ENCODE data around the gene PCDHGA7.

Gene PCDHGA7

DNA sequence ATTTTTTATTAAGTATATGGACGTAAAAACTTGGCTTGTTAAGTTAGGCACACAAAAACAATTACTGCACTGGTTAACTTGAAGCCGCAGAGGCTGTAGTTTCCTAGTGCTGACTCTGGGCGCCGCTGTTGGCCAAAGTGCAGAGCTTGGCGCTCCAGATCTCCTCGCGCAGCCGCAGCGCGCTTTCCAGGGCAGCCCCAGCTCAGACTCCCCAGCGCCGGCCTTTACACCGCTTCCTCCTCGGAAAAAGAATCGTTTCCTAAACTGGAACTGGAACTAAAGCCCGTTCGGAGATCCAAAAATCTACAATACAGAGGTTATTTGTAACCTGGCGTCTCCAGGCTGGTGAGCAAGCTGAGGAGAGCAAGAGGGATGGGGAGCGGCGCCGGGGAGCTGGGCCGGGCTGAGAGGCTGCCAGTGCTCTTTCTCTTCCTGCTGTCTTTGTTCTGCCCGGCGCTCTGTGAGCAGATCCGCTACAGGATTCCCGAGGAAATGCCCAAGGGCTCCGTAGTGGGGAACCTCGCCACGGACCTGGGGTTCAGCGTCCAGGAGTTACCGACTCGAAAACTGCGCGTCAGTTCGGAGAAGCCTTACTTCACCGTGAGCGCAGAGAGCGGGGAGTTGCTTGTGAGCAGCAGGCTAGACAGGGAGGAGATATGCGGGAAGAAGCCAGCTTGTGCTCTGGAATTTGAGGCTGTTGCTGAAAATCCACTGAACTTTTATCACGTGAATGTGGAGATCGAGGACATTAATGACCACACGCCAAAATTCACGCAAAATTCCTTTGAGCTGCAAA is 15.4 kb downstream of the PCDHGA7 start, which contains the start of gene PCDHGB5:
Gene PCDHGB5, plus strand, starts transcription at position 192 of the 796 bp plus-strand sequence. Its CDS starts 181 bp downstream, at position 373.
- DNase-seq (ENCODE audit: low read depth): peak; percentile 55
- TF ChIP-seq CTCF (conservative IDR thresholded peaks at IDR 0.05; ENCODE audit: low read length): peak; percentile 62
- peak within 1 kb of the TSS; percentile 53 for H3K4me3 ChIP-seq (ENCODE audit: low read length)

DNA sequence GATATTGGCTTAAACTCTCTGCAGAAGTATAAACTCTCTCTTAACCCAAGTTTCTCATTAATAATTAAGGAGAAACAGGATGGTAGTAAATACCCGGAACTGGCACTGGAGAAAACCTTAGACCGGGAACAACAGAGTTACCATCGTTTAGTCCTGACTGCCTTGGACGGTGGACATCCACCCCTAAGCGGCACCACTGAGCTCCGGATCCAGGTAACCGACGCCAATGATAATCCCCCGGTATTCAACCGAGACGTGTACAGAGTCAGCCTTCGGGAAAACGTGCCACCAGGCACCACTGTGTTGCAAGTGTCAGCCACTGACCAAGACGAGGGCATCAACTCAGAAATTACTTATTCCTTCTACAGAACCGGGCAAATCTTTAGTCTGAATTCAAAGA is 16.1 kb downstream of the PCDHGA7 start:
- DNase-seq (ENCODE audit: low read depth): no peak
- peak overlapping the region; percentile 17; the same call in 1 of the 2 replicates for H3K4me3 ChIP-seq (ENCODE audit: low read length)
- TF ChIP-seq CTCF (conservative IDR thresholded peaks at IDR 0.05; ENCODE audit: low read length): no peak

- no peak for TF ChIP-seq CTCF (conservative IDR thresholded peaks at IDR 0.05; ENCODE audit: low read length)
- DNase-seq (ENCODE audit: low read depth): no peak
- peak overlapping the region; percentile 22 for H3K4me3 ChIP-seq (ENCODE audit: low read length)
Observed at GRCh38 chr5:141399555-141400258, 17.2 kb downstream of the PCDHGA7 start.

DNA sequence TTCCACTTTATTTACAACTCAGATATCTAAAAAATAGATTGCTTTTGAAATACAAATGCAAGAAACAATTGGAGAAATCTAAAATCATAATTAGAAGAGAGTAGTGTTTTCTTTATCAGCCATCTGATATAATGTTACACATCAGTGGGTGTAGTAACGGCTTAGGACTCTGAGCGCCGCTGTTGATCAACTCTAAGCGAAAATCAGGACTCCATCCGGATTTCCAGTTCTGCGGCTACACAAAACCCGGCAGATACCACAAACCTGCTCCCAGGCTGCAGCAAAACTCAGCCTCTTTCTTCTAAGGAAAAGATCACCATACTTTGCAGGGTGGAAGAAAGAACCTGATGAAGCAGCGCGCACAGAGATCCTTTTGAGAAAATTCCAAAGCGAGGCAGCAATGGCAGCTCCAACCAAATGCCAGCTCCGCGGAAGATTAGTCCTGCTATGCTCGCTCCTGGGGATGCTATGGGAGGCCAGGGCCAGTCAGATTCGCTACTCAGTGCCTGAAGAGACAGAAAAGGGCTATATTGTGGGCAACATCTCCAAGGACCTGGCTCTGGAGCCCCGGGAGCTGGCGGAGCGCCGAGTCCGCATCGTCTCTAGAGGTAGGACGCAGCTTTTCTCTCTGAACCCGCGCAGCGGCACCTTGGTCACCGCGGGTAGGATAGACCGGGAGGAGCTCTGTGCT is 20.2 kb downstream of the PCDHGA7 start, which contains the start of gene PCDHGA9:
Gene PCDHGA9, plus strand, starts transcription at position 226 of the 691 bp plus-strand sequence. Its CDS starts 175 bp downstream, at position 401.
- peak; percentile 41 for DNase-seq (ENCODE audit: low read depth)
- peak within 1 kb of the TSS; percentile 36 for H3K4me3 ChIP-seq (ENCODE audit: low read length)
- peak; percentile 50 for TF ChIP-seq CTCF (conservative IDR thresholded peaks at IDR 0.05; ENCODE audit: low read length)

GRCh38 chr5:141403387-141403786 is 20.8 kb downstream of the PCDHGA7 start:
- TF ChIP-seq CTCF (conservative IDR thresholded peaks at IDR 0.05; ENCODE audit: low read length): no peak
- DNase-seq (ENCODE audit: low read depth): no peak
- no peak overlapping the region for H3K4me3 ChIP-seq (ENCODE audit: low read length)

- DNase-seq (ENCODE audit: low read depth): peak; percentile 37
- TF ChIP-seq CTCF (conservative IDR thresholded peaks at IDR 0.05; ENCODE audit: low read length): peak; percentile 59
- peak within 1 kb of the TSS; percentile 45 for H3K4me3 ChIP-seq (ENCODE audit: low read length)
Observed at GRCh38 chr5:141407790-141408505, 25.4 kb downstream of the PCDHGA7 start, which contains the start of gene PCDHGB6. Gene PCDHGB6 (plus strand): TSS chr5:141408021. CDS start chr5:141408203, 182 bp downstream.

All from AG10803 (cell line).